ENCODE results near the gene ADCY5.
A peak's percentile ranks its signal among the peaks of the same experiment; 100 is the strongest.
"Not testable (repeated sequence)": the region's sequence is repeated elsewhere in the genome, so short reads cannot be mapped to it uniquely, and the experiment has no call there.

The ADCY5 gene

GRCh38 chr3:123448536-123449101 lies at the start of gene ADCY5:
ADCY5 (minus strand) TSS chr3:123449090; CDS start chr3:123448545, 545 bp downstream.
- DNase-seq = no peak

GRCh38 chr3:123493912-123494311 lies 45.0 kb upstream of the ADCY5 start:
- DNase-seq = no peak

GRCh38 chr3:123491966-123492587 lies 43.2 kb upstream of the ADCY5 start:
- no peak for DNase-seq

- DNase-seq = peak; percentile 18
Observed at GRCh38 chr3:123489400-123490004, 40.6 kb upstream of the ADCY5 start.

GRCh38 chr3:123488645-123489347 lies 39.9 kb upstream of the ADCY5 start:
- no peak for DNase-seq

GRCh38 chr3:123487063-123487462 lies 38.2 kb upstream of the ADCY5 start:
- not testable (repeated sequence) for DNase-seq

GRCh38 chr3:123486460-123486859 lies 37.6 kb upstream of the ADCY5 start:
- DNase-seq = no peak

- DNase-seq = no peak
Observed at GRCh38 chr3:123485551-123485950, 36.7 kb upstream of the ADCY5 start.

GRCh38 chr3:123483146-123483545 lies 34.3 kb upstream of the ADCY5 start:
- DNase-seq = no peak

GRCh38 chr3:123481722-123482457 lies 33.0 kb upstream of the ADCY5 start:
- no peak for DNase-seq

- no peak for DNase-seq
Observed at GRCh38 chr3:123481071-123481470, 32.2 kb upstream of the ADCY5 start.

GRCh38 chr3:123480428-123480827 lies 31.5 kb upstream of the ADCY5 start:
- no peak for DNase-seq

GRCh38 chr3:123479891-123480290 lies 31.0 kb upstream of the ADCY5 start:
- DNase-seq = no peak

- DNase-seq = no peak
Observed at GRCh38 chr3:123478314-123478713, 29.4 kb upstream of the ADCY5 start.

- no peak for DNase-seq
Observed at GRCh38 chr3:123476967-123477750, 28.3 kb upstream of the ADCY5 start.

GRCh38 chr3:123475786-123476185 lies 26.9 kb upstream of the ADCY5 start:
- no peak for DNase-seq

GRCh38 chr3:123471106-123471505 lies 22.2 kb upstream of the ADCY5 start:
- DNase-seq = no peak

GRCh38 chr3:123469323-123469995 lies 20.6 kb upstream of the ADCY5 start:
- no peak for DNase-seq

GRCh38 chr3:123467046-123467445 lies 18.2 kb upstream of the ADCY5 start:
- no peak for DNase-seq

GRCh38 chr3:123464211-123464610 lies 15.3 kb upstream of the ADCY5 start:
- no peak for DNase-seq

GRCh38 chr3:123459862-123460261 lies 11.0 kb upstream of the ADCY5 start:
- no peak for DNase-seq

- DNase-seq = no peak
Observed at GRCh38 chr3:123458255-123458654, 9.4 kb upstream of the ADCY5 start.

All from CD4-positive, alpha-beta T cell treated with Interferon gamma for 1 hour (primary cell).